RWPE2 (cell line): ENCODE results near the gene CPXM2.

Source experiments
- ATAC-seq: fragments of 200-7000 bp; cut with Tn5 transposase; 3 replicates; pipeline ENCODE4 v1.9.1; 2021; ENCODE audit warnings: low read depth
- DNase-seq: peaks from one replicate; pipeline ENCODE4 v3.0.0-alpha.2; 2020; ENCODE audit warnings: low spot score
- H3K27ac ChIP-seq: fragments of 450-650 bp; 2 replicates; pipeline ENCODE4 v1.5.1; 2017; ENCODE audit warnings: mild to moderate bottlenecking; ENCODE audit not compliant: poor library complexity, severe bottlenecking
- H3K27me3 ChIP-seq: fragments of 250-450 bp; sonication (Bioruptor Pico); 2 replicates; pipeline ENCODE4 v1.5.1; 2021; ENCODE audit warnings: mild to moderate bottlenecking, moderate library complexity; ENCODE audit not compliant: insufficient read depth, poor library complexity, severe bottlenecking
- H3K36me3 ChIP-seq: fragments of 250-450 bp; sonication (Bioruptor Pico); 2 replicates; pipeline ENCODE4 v1.5.1; 2020; ENCODE audit warnings: low read depth, mild to moderate bottlenecking, moderate library complexity
- H3K4me1 ChIP-seq: fragments of 250-450 bp; sonication (Bioruptor Pico); 2 replicates; pipeline ENCODE4 v1.5.1; 2021; ENCODE audit warnings: mild to moderate bottlenecking, moderate library complexity; ENCODE audit not compliant: insufficient read depth, poor library complexity, severe bottlenecking
- H3K4me3 ChIP-seq: fragments of 250-450 bp; sonication (Bioruptor Pico); 2 replicates; pipeline ENCODE4 v1.5.1; 2021; ENCODE audit warnings: mild to moderate bottlenecking, moderate library complexity; ENCODE audit not compliant: severe bottlenecking
- H3K9me3 ChIP-seq: fragments of 250-450 bp; sonication (Bioruptor Pico); 2 replicates; pipeline ENCODE4 v1.5.1; 2021; ENCODE audit warnings: mild to moderate bottlenecking, moderate library complexity; ENCODE audit not compliant: severe bottlenecking
- CTCF ChIP-seq: fragments of 450-650 bp; IDR thresholded peaks from one replicate; pipeline ENCODE4 v1.5.1; 2017; ENCODE audit warnings: mild to moderate bottlenecking, moderate library complexity; ENCODE audit not compliant: poor library complexity, severe bottlenecking

CPXM2 gene

GRCh38 chr10:123911866-123912265 lies 20.3 kb upstream of the CPXM2 start:
- Histone ChIP-seq H3K9me3 (no peaks in the 10 kb centered on the region), H3K4me1 (no peaks in the 10 kb centered on the region), H3K4me3 (no peak overlapping the region), H3K36me3 (no peaks in the 10 kb centered on the region), H3K27me3 (peaks cover 35% of the 10 kb centered on the region), H3K27ac (no peak overlapping the region)
- no peak for TF ChIP-seq CTCF
- ATAC-seq (no peak), DNase-seq (no peak)

GRCh38 chr10:123909866-123910265 lies 18.3 kb upstream of the CPXM2 start:
- no peak for TF ChIP-seq CTCF
- no peak overlapping the region for H3K4me3 ChIP-seq
- H3K9me3 ChIP-seq = no peaks in the 10 kb centered on the region
- no peak overlapping the region for H3K27ac ChIP-seq
- H3K4me1 ChIP-seq = no peaks in the 10 kb centered on the region
- ATAC-seq (no peak), DNase-seq (no peak)
- no peaks in the 10 kb centered on the region for H3K36me3 ChIP-seq
- H3K27me3 ChIP-seq = peaks cover 31% of the 10 kb centered on the region

GRCh38 chr10:123909426-123909825 lies 17.8 kb upstream of the CPXM2 start:
- H3K9me3 ChIP-seq = no peaks in the 10 kb centered on the region
- no peak for ATAC-seq
- DNase-seq = no peak

GRCh38 chr10:123908379-123908778 lies 16.8 kb upstream of the CPXM2 start:
- Histone ChIP-seq H3K4me1 (no peaks in the 10 kb centered on the region), H3K4me3 (no peak overlapping the region), H3K9me3 (no peaks in the 10 kb centered on the region), H3K27ac (no peak overlapping the region), H3K27me3 (peaks cover 24% of the 10 kb centered on the region), H3K36me3 (no peaks in the 10 kb centered on the region)
- ATAC-seq (no peak), DNase-seq (no peak)
- no peak for TF ChIP-seq CTCF

More at GRCh38 chr10:123909426-123909825, 17.8 kb upstream of the CPXM2 start:
- TF ChIP-seq CTCF = no peak
- Histone ChIP-seq H3K27ac (no peak overlapping the region), H3K36me3 (no peaks in the 10 kb centered on the region), H3K4me3 (no peak overlapping the region), H3K4me1 (no peaks in the 10 kb centered on the region), H3K27me3 (peaks cover 27% of the 10 kb centered on the region)

- no peak for DNase-seq
- H3K27ac ChIP-seq = no peak overlapping the region
- no peaks in the 10 kb centered on the region for H3K4me1 ChIP-seq
- peaks cover 12% of the 10 kb centered on the region for H3K27me3 ChIP-seq
- ATAC-seq = no peak
- H3K4me3 ChIP-seq = no peak overlapping the region
- no peaks in the 10 kb centered on the region for H3K36me3 ChIP-seq
- TF ChIP-seq CTCF = no peak
- no peaks in the 10 kb centered on the region for H3K9me3 ChIP-seq
Observed at GRCh38 chr10:123906884-123907652, 15.5 kb upstream of the CPXM2 start.
